Kidney (tissue), 14 donors: ENCODE measurements around the gene SLC38A8. TPM values are rescaled to one million over a fixed set of nuclear protein-coding genes. Genes with fewer than 3 reads are reported as not detected.

Source experiments
- DNase-seq, 5 donors: peaks; one replicate each; pipeline ENCODE4 v3.0.0-alpha.2; 2013 to 2020
- FAIRE-seq: peaks from 2 replicates; lab custom pipeline; 2012; peaks lifted over from hg19 to GRCh38; lab: Jason Lieb, UNC
- H3K27ac ChIP-seq, 2 donors: one replicate each; pipeline ENCODE4 v1.7.0; 2013; ENCODE audit warnings: low read depth in 2 of 2, low read length in 2 of 2, inconsistent platforms in 1 of 2
- H3K27me3 ChIP-seq: one replicate; pipeline ENCODE4 v1.7.1; 2013; ENCODE audit warnings: low read length, inconsistent platforms; ENCODE audit not compliant: control insufficient read depth, insufficient read depth
- H3K36me3 ChIP-seq, 3 donors: one replicate each; pipeline versions ENCODE4 v1.7.0 to v1.7.1; 2013; ENCODE audit warnings: low read length in 3 of 3, control low read depth in 1 of 3, inconsistent platforms in 1 of 3; ENCODE audit not compliant: insufficient read depth in 3 of 3, control insufficient read depth in 2 of 3
- H3K4me1 ChIP-seq, 3 donors: one replicate each; pipeline versions ENCODE4 v1.7.0 to v1.7.1; 2013; ENCODE audit warnings: low read length in 3 of 3, inconsistent platforms in 1 of 3, low read depth in 1 of 3; ENCODE audit not compliant: control insufficient read depth in 2 of 3, insufficient read depth in 2 of 3
- H3K4me3 ChIP-seq, 3 donors: one replicate each; pipeline versions ENCODE4 v1.7.0 to v1.8.1; 2013; ENCODE audit warnings: low read length in 3 of 3, control low read depth in 1 of 3, inconsistent platforms in 1 of 3
- H3K9ac ChIP-seq, 3 donors: one replicate each; pipeline versions ENCODE4 v1.7.0 to v1.7.1; 2013; ENCODE audit warnings: low read length in 3 of 3, control low read depth in 1 of 3, inconsistent platforms in 1 of 3
- H3K9me3 ChIP-seq, 3 donors: one replicate each; pipeline versions ENCODE4 v1.7.0 to v1.7.1; 2013; ENCODE audit warnings: low read length in 3 of 3, control low read depth in 1 of 3, inconsistent platforms in 1 of 3; ENCODE audit not compliant: control insufficient read depth in 2 of 3, insufficient read depth in 1 of 3
- intact Hi-C: fragments of 100-400 bp; cut with DNase I; formaldehyde crosslinking; loops from one replicate; pipeline ENCODE4 v1.11.1; 2022
- polyA plus RNA-seq: library from polyadenylated mRNA; stranded (reverse); fragments of 350-450 nt; fragmentation: Illumina TruSeq; extraction: RNeasy Lipid Tissue Mini Kit (QIAGEN cat#74804); gene quantifications from one replicate; pipeline ENCODE4 v1.2.3, GENCODE V29; 2014; ENCODE audit warnings: low read depth, low replicate concordance; ENCODE audit not compliant: insufficient read depth
- total RNA-seq: library from RNA; stranded (reverse); fragmentation: NEBNext Ultra II Directional; extraction: Animal tissue kit (Norgen Biotek cat#: 25700); gene quantifications from one replicate; pipeline ENCODE4 v1.2.1, GENCODE V29; 2021
- TF ChIP-seq, protein P1 (sequence below): IDR thresholded peaks from 3 replicates; pipeline ENCODE4 v1.5.1; 2012; ENCODE audit warnings: mild to moderate bottlenecking, moderate library complexity, borderline replicate concordance; ENCODE audit not compliant: insufficient read depth; ENCODE audit errors: extremely low read depth
- donor health status: control.
- donor health status: control.
- donor health status: control.
- donor health status: control.
- donor health status: control.
- donor health status: DM: yes; HTN: yes; CAD: no.
- donor health status: Normal renal cell carcinoma (clear cell type).

The SLC38A8 gene
- total and polyA plus RNA-seq, 2 donors from 2014 or later, result 0.30 TPM; not detected in 1

DNA sequence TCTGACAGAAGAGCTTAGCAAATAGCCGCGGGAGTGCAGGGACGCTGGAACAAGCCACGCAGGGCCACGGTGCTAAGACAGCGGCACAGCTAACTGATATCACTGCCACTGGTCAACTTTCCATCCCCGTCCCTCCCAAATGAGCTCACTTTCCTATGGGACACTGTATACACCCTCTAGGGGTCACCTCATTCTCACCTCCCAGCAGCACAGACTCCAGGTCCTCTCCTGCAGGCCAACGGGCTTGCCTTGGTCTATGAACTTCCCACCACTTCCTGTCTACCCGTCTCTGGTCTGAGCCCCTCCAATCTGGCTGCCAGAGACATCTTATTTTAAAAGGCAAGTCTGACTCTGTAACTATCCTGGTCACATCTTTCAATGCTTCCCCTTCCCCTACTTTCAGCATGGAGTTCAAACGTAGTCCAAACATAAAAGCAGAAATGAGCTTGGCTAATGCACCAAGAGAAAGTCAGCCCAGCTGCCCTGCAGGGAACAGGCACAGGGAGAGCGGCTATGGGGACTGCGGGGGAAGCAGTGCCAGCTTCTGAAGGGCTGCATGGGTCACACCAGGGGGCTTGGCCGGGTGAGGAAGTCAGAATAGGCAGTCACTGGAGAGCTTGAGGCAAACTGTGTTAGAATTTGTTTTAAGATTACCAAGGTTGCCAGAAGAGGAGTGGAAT lies 26.3 kb upstream of the SLC38A8 start:
- Histone ChIP-seq H3K27ac (no peak overlapping the region), H3K36me3 (peaks cover 5 to 56% (median 50%) of the 10 kb centered on the region in 3 donors), H3K4me3 (no peak overlapping the region), H3K27me3 (no peaks in the 10 kb centered on the region), H3K9me3 (no peaks in the 10 kb centered on the region), H3K4me1 (no peaks in the 10 kb centered on the region), H3K9ac (no peak overlapping the region)
- TF ChIP-seq, protein P1, sequence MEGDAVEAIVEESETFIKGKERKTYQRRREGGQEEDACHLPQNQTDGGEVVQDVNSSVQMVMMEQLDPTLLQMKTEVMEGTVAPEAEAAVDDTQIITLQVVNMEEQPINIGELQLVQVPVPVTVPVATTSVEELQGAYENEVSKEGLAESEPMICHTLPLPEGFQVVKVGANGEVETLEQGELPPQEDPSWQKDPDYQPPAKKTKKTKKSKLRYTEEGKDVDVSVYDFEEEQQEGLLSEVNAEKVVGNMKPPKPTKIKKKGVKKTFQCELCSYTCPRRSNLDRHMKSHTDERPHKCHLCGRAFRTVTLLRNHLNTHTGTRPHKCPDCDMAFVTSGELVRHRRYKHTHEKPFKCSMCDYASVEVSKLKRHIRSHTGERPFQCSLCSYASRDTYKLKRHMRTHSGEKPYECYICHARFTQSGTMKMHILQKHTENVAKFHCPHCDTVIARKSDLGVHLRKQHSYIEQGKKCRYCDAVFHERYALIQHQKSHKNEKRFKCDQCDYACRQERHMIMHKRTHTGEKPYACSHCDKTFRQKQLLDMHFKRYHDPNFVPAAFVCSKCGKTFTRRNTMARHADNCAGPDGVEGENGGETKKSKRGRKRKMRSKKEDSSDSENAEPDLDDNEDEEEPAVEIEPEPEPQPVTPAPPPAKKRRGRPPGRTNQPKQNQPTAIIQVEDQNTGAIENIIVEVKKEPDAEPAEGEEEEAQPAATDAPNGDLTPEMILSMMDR, result no peak
- FAIRE-seq, result no peak
- intact Hi-C loops, result no loop called here
- DNase-seq, result no peak

DNA sequence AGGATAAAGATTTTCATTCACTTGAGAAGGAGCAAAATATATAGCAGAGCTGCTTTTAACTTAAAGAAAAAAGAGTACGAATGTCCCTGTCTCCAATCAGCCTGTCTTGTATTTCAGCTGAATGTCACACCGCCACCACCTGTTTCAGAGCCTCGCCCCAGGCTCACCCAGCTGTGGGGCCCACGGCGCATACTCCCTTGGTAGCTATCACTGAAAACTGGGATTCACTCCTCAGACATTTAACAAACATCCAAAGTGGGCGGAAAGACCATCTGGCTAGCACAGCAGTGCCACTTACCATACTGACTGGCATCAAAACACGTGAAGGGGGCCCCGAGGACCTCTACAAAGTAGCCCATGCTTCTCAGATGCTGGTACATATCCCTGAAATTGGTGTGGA lies 25.4 kb upstream of the SLC38A8 start:
- no peak overlapping the region for H3K27ac ChIP-seq
- TF ChIP-seq, protein P1, result no peak
- intact Hi-C loops, result no loop called here
- H3K36me3 ChIP-seq, result peaks cover 7 to 59% (median 55%) of the 10 kb centered on the region in 3 donors
- FAIRE-seq (no peak), DNase-seq (no peak)
- H3K9ac ChIP-seq, result no peak overlapping the region
- H3K4me3 ChIP-seq, result no peak overlapping the region
- H3K9me3 ChIP-seq, result no peaks in the 10 kb centered on the region
- no peaks in the 10 kb centered on the region for H3K27me3 ChIP-seq
- H3K4me1 ChIP-seq, result no peaks in the 10 kb centered on the region

DNA sequence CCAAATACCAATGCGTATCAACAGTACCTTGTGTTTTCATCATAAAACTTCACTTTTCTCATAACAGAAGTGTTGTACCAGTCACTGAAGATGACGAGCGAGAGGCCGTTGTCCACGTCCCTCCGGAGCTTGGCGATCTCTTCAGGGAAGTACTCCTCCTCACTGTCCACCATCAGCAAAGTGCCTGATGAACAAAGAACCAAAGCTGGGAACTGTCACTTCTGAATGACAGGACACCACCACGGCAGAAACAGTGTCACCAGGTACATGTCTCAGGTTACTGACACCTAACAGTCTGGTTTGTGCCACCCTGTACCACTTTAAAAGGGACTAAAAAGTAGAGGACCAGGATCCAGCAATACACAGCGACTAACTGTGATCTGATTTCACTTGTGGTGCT lies 25.0 kb upstream of the SLC38A8 start:
- Histone ChIP-seq H3K9me3 (no peaks in the 10 kb centered on the region), H3K9ac (no peak overlapping the region), H3K4me3 (no peak overlapping the region), H3K27me3 (no peaks in the 10 kb centered on the region), H3K36me3 (peaks cover 9 to 62% (median 56%) of the 10 kb centered on the region in 3 donors), H3K4me1 (no peaks in the 10 kb centered on the region), H3K27ac (no peak overlapping the region)
- TF ChIP-seq, protein P1, result no peak
- DNase-seq, result no peak
- intact Hi-C loops, result no loop called here
- FAIRE-seq, result no peak
